DND-41 (cell line): Measurements from ENCODE around the gene SMCO1.

Experiments
- CTCF ChIP-seq: IDR thresholded peaks from 2 replicates; pipeline ENCODE4 v1.5.1; 2012; ENCODE audit warnings: borderline replicate concordance, low read length, moderate library complexity, mild to moderate bottlenecking; ENCODE audit not compliant: poor library complexity, severe bottlenecking; ENCODE audit errors: extremely low read depth
- EZH2 ChIP-seq: IDR thresholded peaks from 3 replicates; pipeline ENCODE4 v1.6.1; 2012; ENCODE audit warnings: borderline replicate concordance, low read depth, mild to moderate bottlenecking, moderate library complexity, low read length, inconsistent platforms; ENCODE audit not compliant: severe bottlenecking

- TF ChIP-seq CTCF (no peak), EZH2 (no peak)
Measured at GRCh38 chr3:196496183-196496582, 19.0 kb downstream of the SMCO1 start.
